ENCODE results near the gene DRAXIN.

The DRAXIN gene

GRCh38 chr1:11771481-11772043, 80.1 kb downstream of the DRAXIN start:
- H3K4me3 ChIP-seq (replicated peaks in 1 of 2; ENCODE audit: low read depth in 2 of 2, low read length in 2 of 2), result no peak overlapping the region
- DNase-seq (ENCODE audit: low read depth in 2 of 2), result no peak
- TF ChIP-seq, protein P1, sequence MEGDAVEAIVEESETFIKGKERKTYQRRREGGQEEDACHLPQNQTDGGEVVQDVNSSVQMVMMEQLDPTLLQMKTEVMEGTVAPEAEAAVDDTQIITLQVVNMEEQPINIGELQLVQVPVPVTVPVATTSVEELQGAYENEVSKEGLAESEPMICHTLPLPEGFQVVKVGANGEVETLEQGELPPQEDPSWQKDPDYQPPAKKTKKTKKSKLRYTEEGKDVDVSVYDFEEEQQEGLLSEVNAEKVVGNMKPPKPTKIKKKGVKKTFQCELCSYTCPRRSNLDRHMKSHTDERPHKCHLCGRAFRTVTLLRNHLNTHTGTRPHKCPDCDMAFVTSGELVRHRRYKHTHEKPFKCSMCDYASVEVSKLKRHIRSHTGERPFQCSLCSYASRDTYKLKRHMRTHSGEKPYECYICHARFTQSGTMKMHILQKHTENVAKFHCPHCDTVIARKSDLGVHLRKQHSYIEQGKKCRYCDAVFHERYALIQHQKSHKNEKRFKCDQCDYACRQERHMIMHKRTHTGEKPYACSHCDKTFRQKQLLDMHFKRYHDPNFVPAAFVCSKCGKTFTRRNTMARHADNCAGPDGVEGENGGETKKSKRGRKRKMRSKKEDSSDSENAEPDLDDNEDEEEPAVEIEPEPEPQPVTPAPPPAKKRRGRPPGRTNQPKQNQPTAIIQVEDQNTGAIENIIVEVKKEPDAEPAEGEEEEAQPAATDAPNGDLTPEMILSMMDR (IDR thresholded peaks at IDR 0.05; ENCODE audit: low read depth, low read length), result no peak

DNA sequence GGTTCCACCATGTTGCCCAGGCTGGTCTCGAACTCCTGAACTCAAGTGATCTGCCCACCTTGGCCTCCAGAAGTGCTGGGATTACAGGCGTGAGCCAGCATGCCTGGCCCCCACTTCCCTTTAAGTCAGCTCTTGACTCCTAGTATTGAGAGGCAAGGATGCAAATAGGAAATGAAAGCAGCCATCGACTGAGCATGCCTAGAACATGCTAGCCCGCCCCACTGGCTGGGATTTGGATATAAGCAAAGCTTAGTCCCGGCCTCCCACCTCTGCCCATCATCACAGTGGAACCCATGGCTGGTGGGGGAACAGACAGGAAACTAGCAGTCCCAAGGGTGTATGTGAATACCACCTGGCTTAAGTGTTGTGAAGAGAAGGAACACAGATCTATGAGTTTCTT, 80.9 kb downstream of the DRAXIN start:
- no peak for DNase-seq (ENCODE audit: low read depth in 2 of 2)
- TF ChIP-seq, protein P1 (IDR thresholded peaks at IDR 0.05; ENCODE audit: low read depth, low read length), result no peak
- no peak overlapping the region for H3K4me3 ChIP-seq (replicated peaks in 1 of 2; ENCODE audit: low read depth in 2 of 2, low read length in 2 of 2)

GRCh38 chr1:11774753-11775152, 83.2 kb downstream of the DRAXIN start:
- DNase-seq (ENCODE audit: low read depth in 2 of 2), result no peak
- no peak overlapping the region for H3K4me3 ChIP-seq (replicated peaks in 1 of 2; ENCODE audit: low read depth in 2 of 2, low read length in 2 of 2)
- TF ChIP-seq, protein P1 (IDR thresholded peaks at IDR 0.05; ENCODE audit: low read depth, low read length), result no peak

Measured in cardiac fibroblast (primary cell).